Measurements from ENCODE around the gene RNF43.

DNA sequence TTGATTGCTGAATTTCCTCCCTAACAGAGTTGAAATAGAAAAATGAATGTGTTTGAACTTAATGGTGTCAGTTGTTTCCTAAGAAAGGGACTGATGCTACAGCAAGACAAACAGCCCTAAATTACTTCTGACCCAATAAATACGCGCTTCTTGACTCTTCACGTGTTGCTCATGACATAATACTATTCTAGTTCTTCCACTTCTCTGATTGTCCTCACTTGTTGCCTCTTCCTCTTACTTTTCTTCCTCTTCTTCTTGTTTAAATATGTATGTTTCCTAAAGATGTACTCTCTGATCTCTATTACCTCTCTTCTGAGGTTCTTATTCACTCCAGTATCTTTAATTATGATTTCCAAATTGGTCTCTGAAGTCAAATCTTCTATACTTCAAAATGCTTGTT is 32.4 kb downstream of the RNF43 start:
- TF ChIP-seq, protein P1, sequence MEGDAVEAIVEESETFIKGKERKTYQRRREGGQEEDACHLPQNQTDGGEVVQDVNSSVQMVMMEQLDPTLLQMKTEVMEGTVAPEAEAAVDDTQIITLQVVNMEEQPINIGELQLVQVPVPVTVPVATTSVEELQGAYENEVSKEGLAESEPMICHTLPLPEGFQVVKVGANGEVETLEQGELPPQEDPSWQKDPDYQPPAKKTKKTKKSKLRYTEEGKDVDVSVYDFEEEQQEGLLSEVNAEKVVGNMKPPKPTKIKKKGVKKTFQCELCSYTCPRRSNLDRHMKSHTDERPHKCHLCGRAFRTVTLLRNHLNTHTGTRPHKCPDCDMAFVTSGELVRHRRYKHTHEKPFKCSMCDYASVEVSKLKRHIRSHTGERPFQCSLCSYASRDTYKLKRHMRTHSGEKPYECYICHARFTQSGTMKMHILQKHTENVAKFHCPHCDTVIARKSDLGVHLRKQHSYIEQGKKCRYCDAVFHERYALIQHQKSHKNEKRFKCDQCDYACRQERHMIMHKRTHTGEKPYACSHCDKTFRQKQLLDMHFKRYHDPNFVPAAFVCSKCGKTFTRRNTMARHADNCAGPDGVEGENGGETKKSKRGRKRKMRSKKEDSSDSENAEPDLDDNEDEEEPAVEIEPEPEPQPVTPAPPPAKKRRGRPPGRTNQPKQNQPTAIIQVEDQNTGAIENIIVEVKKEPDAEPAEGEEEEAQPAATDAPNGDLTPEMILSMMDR (conservative IDR thresholded peaks at IDR 0.05; ENCODE audit: low read depth, low read length) = no peak
- TF ChIP-seq EZH2 (IDR thresholded peaks at IDR 0.05; ENCODE audit: borderline replicate concordance, low read depth, low read length, poor library complexity, severe bottlenecking) = no peak
